Skeletal muscle tissue (tissue), 4 donors: ENCODE measurements around the gene POLR1D. TPM values are rescaled to one million over a fixed set of nuclear protein-coding genes. Genes with fewer than 3 reads are reported as not detected.

ENCODE experiments used
- H3K27ac ChIP-seq: one replicate; pipeline ENCODE4 v1.7.0; 2013; ENCODE audit warnings: mild to moderate bottlenecking, low read depth, low read length, inconsistent platforms
- H3K27me3 ChIP-seq, 3 donors: one replicate each; pipeline ENCODE4 v1.7.0; 2013; ENCODE audit warnings: low read length in 3 of 3; ENCODE audit not compliant: control insufficient read depth in 3 of 3, insufficient read depth in 3 of 3
- H3K36me3 ChIP-seq, 3 donors: one replicate each; pipeline ENCODE4 v1.7.0; 2013; ENCODE audit warnings: low read length in 3 of 3; ENCODE audit not compliant: control insufficient read depth in 3 of 3, insufficient read depth in 3 of 3
- H3K4me1 ChIP-seq, 3 donors: one replicate each; pipeline ENCODE4 v1.7.0; 2013; ENCODE audit warnings: low read length in 3 of 3, mild to moderate bottlenecking in 3 of 3; ENCODE audit not compliant: control insufficient read depth in 3 of 3, insufficient read depth in 3 of 3
- H3K4me3 ChIP-seq, 3 donors: one replicate each; pipeline ENCODE4 v1.7.0; 2013; ENCODE audit warnings: low read length in 3 of 3
- H3K9ac ChIP-seq, 3 donors: one replicate each; pipeline ENCODE4 v1.7.0; 2013; ENCODE audit warnings: low read length in 3 of 3, mild to moderate bottlenecking in 3 of 3, moderate library complexity in 2 of 3, low read depth in 1 of 3
- H3K9me3 ChIP-seq, 3 donors: one replicate each; pipeline ENCODE4 v1.7.0; 2013; ENCODE audit warnings: low read length in 3 of 3; ENCODE audit not compliant: control insufficient read depth in 3 of 3
- total RNA-seq: library from RNA; depleted of rRNA; stranded (reverse); fragments of >200 nt; gene quantifications from one replicate; pipeline ENCODE4 v1.2.3, GENCODE V29; 2014
- donor health status: Osteomylitis.

Gene POLR1D
- total RNA-seq, 1 donor from 2014 or later, result 69.9 TPM

DNA sequence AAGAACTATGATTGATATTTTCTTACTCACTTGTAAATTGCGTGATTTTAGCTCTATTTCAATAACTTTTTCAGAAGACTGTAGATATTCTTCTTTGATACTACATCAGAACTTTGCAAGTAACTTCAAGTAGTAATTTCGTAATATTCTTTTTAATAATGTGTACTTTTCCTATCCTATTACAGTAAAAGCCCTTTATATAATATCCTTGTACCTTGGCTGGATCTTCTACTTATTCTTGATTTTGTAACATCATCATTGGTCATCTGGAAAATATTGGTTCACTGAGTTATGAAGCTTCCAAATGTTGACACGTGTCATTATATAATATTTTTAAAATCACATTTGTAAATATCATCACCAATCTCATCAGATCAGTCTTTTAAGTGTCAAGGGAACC, 32.4 kb downstream of the POLR1D start:
- no peak overlapping the region for H3K27ac ChIP-seq
- peaks cover 0 to 11% (median 5%) of the 10 kb centered on the region in 3 donors for H3K9me3 ChIP-seq
- H3K9ac ChIP-seq, result no peak overlapping the region
- no peaks in the 10 kb centered on the region for H3K27me3 ChIP-seq
- H3K4me1 ChIP-seq, result no peaks in the 10 kb centered on the region
- peaks cover 11 to 17% (median 15%) of the 10 kb centered on the region in 3 donors for H3K36me3 ChIP-seq
- H3K4me3 ChIP-seq, result no peak overlapping the region

DNA sequence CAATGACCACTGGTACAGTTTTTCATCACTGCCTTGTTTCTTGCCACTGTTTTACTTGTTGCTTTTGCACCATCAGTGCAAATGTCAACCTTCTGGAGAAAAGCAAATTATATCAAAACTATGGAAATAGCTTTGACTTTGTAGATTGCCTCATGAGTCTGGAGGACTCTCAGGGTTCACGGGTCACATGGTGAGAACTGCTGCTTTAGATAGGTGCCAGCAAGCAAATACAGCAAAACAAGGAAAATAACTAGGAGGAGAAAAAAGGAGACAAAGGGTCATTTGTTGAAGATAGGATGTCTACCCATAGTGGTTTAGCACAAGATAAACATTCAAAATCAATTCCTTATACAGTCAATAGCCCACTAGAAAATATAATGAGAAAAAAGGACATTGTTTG, 33.1 kb downstream of the POLR1D start:
- Histone ChIP-seq H3K27me3 (no peaks in the 10 kb centered on the region), H3K4me1 (no peaks in the 10 kb centered on the region), H3K4me3 (no peak overlapping the region), H3K27ac (no peak overlapping the region), H3K9ac (no peak overlapping the region), H3K36me3 (peaks cover 8 to 12% (median 11%) of the 10 kb centered on the region in 3 donors), H3K9me3 (peaks cover 0 to 10% (median 5%) of the 10 kb centered on the region in 3 donors)

DNA sequence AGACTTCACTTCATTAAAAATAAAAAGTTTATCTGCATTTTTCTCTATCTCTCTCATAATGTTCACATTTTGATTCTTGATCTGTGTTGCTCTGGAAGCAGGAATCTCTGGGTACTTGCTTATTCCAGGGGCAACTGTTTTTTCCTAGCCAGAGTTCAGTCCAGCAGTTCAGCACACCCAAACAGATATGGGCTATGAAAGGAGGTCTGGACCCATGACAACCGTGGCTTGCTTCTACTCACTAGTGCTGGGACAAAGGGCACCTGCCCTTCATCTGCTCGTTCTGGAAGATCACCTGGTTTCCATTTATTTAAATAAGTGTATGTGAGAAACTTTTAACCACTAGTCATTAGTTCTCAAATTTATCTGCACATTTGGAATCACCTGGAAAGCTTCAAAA, 36.0 kb downstream of the POLR1D start:
- Histone ChIP-seq H3K4me3 (no peak overlapping the region), H3K4me1 (no peaks in the 10 kb centered on the region), H3K9ac (no peak overlapping the region), H3K36me3 (peaks cover 0 to 4% (median 0%) of the 10 kb centered on the region in 3 donors), H3K27ac (no peak overlapping the region), H3K27me3 (no peaks in the 10 kb centered on the region), H3K9me3 (no peaks in the 10 kb centered on the region)

DNA sequence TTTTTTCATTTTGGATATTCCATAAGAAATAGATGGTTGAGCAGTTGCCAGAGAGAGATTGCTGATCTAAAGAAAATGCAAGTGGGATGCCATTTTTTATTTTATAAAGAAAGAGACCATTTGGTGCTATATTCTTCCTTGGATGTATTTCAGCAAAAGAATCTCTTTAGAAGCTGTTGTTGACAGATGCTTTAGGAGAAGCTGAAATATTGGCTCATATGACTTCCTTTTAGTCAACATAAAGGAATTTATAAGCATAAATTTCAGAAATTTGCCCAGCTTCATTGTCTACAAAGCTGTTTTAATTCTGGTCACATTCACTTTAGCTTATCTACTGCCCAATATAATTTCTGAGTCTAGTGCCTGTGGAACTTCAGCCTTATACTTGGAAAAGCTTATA, 36.9 kb downstream of the POLR1D start:
- no peak overlapping the region for H3K4me3 ChIP-seq
- H3K9me3 ChIP-seq, result no peaks in the 10 kb centered on the region
- no peak overlapping the region for H3K27ac ChIP-seq
- peaks cover 0 to 4% (median 0%) of the 10 kb centered on the region in 3 donors for H3K36me3 ChIP-seq
- no peak overlapping the region for H3K9ac ChIP-seq
- H3K27me3 ChIP-seq, result no peaks in the 10 kb centered on the region
- peaks cover 0 to 4% (median 0%) of the 10 kb centered on the region in 3 donors for H3K4me1 ChIP-seq

DNA sequence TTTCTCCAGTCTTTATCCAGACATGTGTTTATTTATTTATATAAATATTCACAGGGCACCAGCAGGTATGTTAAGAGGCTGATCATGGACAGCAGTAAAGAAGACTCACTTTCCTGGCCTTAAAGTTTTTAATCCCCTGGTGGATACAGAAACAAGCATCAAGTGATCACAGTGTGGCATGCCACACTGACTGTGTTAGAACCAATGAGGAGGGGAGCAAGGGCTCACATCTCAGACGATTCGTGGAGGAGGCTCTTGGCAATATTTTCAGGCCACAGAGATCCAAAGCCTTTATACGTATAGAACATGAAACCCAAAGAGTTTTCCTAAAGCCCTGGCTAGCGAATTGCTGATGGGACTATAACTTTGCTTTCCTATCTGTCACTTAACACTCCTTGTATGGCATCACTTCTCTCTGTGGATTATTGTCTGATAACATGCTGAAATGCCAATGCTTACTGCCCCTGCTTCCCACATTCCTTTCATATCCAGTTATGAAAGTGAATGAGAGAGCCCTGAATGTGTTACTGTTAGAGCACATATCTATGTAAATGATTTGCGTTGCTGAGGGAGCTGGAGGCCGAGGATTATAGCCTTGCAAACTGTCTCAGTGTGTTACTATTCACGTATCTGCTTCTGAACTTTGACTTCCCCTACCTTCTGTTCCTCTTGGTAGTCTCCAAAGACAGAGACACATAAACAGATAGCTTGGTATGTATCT, 37.6 kb downstream of the POLR1D start:
- Histone ChIP-seq H3K4me3 (no peak overlapping the region), H3K36me3 (peaks cover 0 to 4% (median 0%) of the 10 kb centered on the region in 3 donors), H3K27ac (no peak overlapping the region), H3K9me3 (no peaks in the 10 kb centered on the region), H3K4me1 (peaks cover 0 to 5% (median 4%) of the 10 kb centered on the region in 3 donors), H3K27me3 (no peaks in the 10 kb centered on the region), H3K9ac (no peak overlapping the region)

- no peak overlapping the region for H3K9ac ChIP-seq
- H3K27me3 ChIP-seq, result no peaks in the 10 kb centered on the region
- no peak overlapping the region for H3K27ac ChIP-seq
- peaks cover 0 to 4% (median 0%) of the 10 kb centered on the region in 3 donors for H3K36me3 ChIP-seq
- H3K4me1 ChIP-seq, result peaks cover 0 to 5% (median 4%) of the 10 kb centered on the region in 3 donors
- no peak overlapping the region for H3K4me3 ChIP-seq
- no peaks in the 10 kb centered on the region for H3K9me3 ChIP-seq
Observed at GRCh38 chr13:27660511-27660910, 38.8 kb downstream of the POLR1D start.

- no peak overlapping the region for H3K4me3 ChIP-seq
- peaks cover 0 to 5% (median 4%) of the 10 kb centered on the region in 3 donors for H3K4me1 ChIP-seq
Observed at GRCh38 chr13:27661017-27661416, 39.3 kb downstream of the POLR1D start.

DNA sequence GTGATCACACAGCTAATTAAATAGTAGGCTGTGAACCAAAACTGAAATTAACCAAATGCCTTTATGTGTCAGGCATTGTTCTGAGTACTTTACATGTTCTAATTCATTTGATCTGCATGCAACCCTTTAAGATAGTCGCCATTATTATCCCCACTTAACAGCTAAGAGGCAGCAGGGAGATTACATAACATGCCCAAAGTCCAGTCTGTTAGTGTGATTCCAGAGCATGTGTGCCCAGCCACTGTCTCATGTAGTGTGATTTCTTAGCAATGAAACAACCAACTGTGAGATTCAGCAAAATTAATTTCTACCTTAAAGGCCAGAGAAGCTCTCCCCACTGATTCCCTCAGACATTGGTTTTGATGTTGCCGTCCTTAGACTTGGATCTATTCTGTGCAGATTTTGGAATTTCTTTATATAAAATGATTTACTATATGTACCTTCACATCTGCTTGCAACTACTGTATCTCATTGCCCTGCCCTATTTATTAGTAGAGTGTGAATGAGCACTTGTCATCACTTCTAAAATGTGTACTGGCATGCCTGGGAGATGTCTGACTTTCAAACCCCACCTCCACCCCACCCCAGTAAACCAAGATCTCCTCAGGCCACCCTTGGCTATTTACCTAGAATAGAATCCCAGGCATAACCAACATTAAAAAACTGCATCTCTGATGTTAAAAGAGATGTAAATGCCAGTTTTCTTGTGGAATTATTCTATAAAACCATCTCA, 41.2 kb downstream of the POLR1D start:
- no peaks in the 10 kb centered on the region for H3K9me3 ChIP-seq
- no peak overlapping the region for H3K9ac ChIP-seq
- peaks cover 0 to 12% (median 0%) of the 10 kb centered on the region in 3 donors for H3K36me3 ChIP-seq
- H3K27ac ChIP-seq, result no peak overlapping the region
- no peak overlapping the region for H3K4me3 ChIP-seq
- no peaks in the 10 kb centered on the region for H3K27me3 ChIP-seq
- H3K4me1 ChIP-seq, result peaks cover 4 to 12% (median 12%) of the 10 kb centered on the region in 3 donors

More at GRCh38 chr13:27661017-27661416, 39.3 kb downstream of the POLR1D start:
- Histone ChIP-seq H3K27me3 (no peaks in the 10 kb centered on the region), H3K36me3 (peaks cover 0 to 9% (median 0%) of the 10 kb centered on the region in 3 donors), H3K27ac (no peak overlapping the region), H3K9ac (no peak overlapping the region), H3K9me3 (no peaks in the 10 kb centered on the region)

GRCh38 chr13:27663947-27664346, 42.3 kb downstream of the POLR1D start:
- Histone ChIP-seq H3K4me3 (no peak overlapping the region), H3K9ac (no peak overlapping the region), H3K27ac (no peak overlapping the region), H3K4me1 (peaks cover 4 to 19% (median 16%) of the 10 kb centered on the region in 3 donors), H3K36me3 (peaks cover 0 to 12% (median 0%) of the 10 kb centered on the region in 3 donors), H3K9me3 (no peaks in the 10 kb centered on the region), H3K27me3 (no peaks in the 10 kb centered on the region)

DNA sequence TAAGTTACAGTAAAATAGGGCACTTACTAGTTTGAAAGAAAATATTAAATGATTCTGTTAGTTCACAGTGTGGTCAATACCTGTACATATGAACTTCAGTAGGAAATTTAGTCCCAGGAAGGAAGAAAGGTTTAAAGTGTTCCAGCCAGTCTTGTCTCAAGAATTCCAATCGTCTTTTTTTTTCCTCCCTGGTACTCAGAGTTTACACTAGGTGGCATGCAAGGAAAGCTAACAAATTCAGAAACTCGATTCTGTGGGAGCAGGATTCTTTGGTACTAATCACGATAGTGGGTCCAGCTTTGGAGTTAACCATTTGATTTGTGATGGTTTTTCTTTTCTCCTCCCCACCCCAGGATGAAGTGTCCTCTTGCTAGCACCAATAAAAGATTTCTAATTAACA, 43.6 kb downstream of the POLR1D start:
- Histone ChIP-seq H3K9me3 (no peaks in the 10 kb centered on the region), H3K4me1 (peaks cover 4 to 19% (median 16%) of the 10 kb centered on the region in 3 donors), H3K4me3 (no peak overlapping the region), H3K36me3 (peaks cover 0 to 12% (median 0%) of the 10 kb centered on the region in 3 donors), H3K27me3 (no peaks in the 10 kb centered on the region), H3K9ac (no peak overlapping the region), H3K27ac (no peak overlapping the region)
